SK-N-SH (cell line): ENCODE data around the gene LRP5.

Experiments used
- CHD2 ChIP-seq: fragments of 150-350 bp; IDR thresholded peaks from 2 replicates; pipeline ENCODE4 v1.6.1; 2018; ENCODE audit warnings: low read length; ENCODE audit not compliant: partially characterized antibody
- GABPA ChIP-seq: IDR thresholded peaks from 2 replicates; pipeline ENCODE4 v1.4.0; 2012; ENCODE audit warnings: low read depth, mild to moderate bottlenecking
- TAF1 ChIP-seq: IDR thresholded peaks from 2 replicates; pipeline ENCODE4 v1.6.1; 2012; ENCODE audit warnings: low read depth, mild to moderate bottlenecking, low read length, moderate library complexity, borderline replicate concordance
- TF ChIP-seq, protein P1 (sequence below): fragments of 200-600 bp; sonication (generic); IDR thresholded peaks from 2 replicates; pipeline ENCODE4 v1.6.1; 2017; ENCODE audit warnings: antibody characterized with exemption, mild to moderate bottlenecking, moderate library complexity
- TF ChIP-seq, protein P2 (sequence below): IDR thresholded peaks from 2 replicates; pipeline ENCODE4 v1.4.0; 2012; ENCODE audit warnings: low read depth

DNA sequence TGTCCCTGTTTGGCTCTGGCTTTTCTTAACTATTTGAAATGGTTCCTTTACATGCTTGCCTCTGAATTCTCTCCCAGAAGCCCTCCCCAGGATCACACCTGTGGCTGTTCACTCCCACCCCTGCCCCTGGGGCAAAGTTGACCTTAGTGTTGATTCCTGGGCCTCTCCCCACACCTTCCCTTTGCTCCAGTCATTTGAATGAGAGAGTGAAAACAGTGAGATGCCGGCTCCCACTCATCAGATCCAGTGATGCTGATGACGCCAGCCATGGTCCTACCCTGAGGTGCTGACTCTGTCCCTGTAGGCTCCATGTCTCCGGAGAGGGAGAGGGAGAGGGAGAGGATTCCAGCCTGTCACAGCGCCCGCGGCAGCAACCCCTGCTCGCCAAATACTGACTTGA lies 40.7 kb downstream of the LRP5 start:
- TF ChIP-seq, protein P1, sequence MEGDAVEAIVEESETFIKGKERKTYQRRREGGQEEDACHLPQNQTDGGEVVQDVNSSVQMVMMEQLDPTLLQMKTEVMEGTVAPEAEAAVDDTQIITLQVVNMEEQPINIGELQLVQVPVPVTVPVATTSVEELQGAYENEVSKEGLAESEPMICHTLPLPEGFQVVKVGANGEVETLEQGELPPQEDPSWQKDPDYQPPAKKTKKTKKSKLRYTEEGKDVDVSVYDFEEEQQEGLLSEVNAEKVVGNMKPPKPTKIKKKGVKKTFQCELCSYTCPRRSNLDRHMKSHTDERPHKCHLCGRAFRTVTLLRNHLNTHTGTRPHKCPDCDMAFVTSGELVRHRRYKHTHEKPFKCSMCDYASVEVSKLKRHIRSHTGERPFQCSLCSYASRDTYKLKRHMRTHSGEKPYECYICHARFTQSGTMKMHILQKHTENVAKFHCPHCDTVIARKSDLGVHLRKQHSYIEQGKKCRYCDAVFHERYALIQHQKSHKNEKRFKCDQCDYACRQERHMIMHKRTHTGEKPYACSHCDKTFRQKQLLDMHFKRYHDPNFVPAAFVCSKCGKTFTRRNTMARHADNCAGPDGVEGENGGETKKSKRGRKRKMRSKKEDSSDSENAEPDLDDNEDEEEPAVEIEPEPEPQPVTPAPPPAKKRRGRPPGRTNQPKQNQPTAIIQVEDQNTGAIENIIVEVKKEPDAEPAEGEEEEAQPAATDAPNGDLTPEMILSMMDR, result no peak
- TF ChIP-seq GABPA, result no peak
- no peak for TF ChIP-seq TAF1
- TF ChIP-seq, protein P2, sequence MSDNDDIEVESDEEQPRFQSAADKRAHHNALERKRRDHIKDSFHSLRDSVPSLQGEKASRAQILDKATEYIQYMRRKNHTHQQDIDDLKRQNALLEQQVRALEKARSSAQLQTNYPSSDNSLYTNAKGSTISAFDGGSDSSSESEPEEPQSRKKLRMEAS, result no peak
- no peak for TF ChIP-seq CHD2
